GM10266 (cell line): ENCODE data around the gene FBXL22.

Source experiments
- DNase-seq: peaks from one replicate; pipeline ENCODE4 v3.0.0; 2012; ENCODE audit errors: extremely low spot score
- TF ChIP-seq, protein P1 (sequence below): IDR thresholded peaks from 2 replicates; pipeline ENCODE4 v1.5.1; 2012; ENCODE audit warnings: mild to moderate bottlenecking, low read depth; ENCODE audit not compliant: control insufficient read depth, insufficient read depth; ENCODE audit errors: missing control alignments

FBXL22 gene, protein sequence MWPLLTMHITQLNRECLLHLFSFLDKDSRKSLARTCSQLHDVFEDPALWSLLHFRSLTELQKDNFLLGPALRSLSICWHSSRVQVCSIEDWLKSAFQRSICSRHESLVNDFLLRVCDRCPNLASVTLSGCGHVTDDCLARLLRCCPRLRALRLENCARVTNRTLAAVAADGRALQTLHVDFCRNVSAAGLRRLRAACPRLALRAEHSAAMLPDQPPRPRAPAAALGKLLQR

DNA sequence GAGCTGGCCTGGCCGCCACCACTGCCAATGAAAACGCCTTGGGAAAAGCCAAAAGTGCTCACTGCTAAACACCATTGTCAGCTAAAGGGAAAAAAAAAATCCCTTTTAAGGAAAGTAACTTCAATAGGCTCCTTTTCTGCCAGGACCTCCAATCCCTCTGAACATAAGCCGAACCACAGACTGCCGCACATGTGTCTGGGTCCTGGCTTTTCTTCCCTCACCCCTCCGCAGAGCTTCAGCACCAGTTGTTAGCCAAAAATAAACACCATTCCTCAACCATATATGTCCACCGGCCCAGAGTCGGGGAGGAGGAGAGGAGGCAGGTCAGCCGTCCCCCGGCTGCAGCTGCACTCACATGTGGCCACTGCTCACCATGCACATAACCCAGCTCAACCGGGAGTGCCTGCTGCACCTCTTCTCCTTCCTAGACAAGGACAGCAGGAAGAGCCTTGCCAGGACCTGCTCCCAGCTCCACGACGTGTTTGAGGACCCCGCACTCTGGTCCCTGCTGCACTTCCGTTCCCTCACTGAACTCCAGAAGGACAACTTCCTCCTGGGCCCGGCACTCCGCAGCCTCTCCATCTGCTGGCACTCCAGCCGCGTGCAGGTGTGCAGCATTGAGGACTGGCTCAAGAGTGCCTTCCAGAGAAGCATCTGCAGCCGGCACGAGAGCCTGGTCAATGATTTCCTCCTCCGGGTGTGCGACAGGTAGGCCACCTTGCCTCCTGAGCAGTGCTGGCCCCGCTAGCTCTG lies at the start of gene FBXL22:
TSS of gene FBXL22 (plus strand) at position 350 of the 753 bp plus-strand sequence. CDS start at position 356, 6 bp downstream.
- DNase-seq = no peak
- TF ChIP-seq, protein P1, sequence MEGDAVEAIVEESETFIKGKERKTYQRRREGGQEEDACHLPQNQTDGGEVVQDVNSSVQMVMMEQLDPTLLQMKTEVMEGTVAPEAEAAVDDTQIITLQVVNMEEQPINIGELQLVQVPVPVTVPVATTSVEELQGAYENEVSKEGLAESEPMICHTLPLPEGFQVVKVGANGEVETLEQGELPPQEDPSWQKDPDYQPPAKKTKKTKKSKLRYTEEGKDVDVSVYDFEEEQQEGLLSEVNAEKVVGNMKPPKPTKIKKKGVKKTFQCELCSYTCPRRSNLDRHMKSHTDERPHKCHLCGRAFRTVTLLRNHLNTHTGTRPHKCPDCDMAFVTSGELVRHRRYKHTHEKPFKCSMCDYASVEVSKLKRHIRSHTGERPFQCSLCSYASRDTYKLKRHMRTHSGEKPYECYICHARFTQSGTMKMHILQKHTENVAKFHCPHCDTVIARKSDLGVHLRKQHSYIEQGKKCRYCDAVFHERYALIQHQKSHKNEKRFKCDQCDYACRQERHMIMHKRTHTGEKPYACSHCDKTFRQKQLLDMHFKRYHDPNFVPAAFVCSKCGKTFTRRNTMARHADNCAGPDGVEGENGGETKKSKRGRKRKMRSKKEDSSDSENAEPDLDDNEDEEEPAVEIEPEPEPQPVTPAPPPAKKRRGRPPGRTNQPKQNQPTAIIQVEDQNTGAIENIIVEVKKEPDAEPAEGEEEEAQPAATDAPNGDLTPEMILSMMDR = no peak

DNA sequence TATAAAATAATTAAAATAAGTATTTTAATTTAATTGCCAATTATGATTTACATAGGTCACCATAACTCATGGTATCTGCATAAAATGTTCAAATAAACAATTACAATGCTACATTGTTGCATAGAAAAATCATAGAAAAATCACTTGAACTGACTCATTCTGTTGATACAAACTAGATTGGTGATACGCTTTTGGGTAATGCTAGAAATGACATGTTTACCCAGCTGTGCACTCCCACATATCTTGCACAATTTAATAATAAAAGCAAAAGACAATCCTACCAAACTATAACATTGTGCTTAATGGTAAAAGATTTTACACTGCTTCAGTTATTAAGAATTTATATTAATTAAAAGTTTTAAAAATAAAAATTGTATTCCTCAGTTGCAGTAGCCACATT lies 45.8 kb upstream of the FBXL22 start:
- no peak for DNase-seq
- TF ChIP-seq, protein P1 = no peak

DNA sequence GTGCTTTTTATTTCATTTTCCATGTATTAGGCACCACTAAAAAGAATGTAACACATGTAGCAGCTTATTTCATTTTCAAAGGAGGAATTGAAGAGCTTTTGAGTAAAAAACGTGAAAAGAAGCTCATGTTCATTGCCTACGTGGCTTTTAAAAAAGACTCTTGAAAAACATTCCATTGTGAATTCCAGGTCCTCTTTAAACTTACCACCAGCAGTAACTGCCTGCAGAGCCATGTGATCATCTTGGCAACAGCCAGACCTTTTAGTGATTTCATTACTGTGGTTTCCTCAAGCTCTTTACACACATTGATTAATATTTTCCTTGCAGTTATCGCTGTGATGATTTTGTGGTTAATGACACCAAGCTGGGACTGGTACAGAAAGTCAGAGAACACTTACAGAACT lies 43.8 kb upstream of the FBXL22 start:
- TF ChIP-seq, protein P1 = no peak
- DNase-seq = no peak

DNA sequence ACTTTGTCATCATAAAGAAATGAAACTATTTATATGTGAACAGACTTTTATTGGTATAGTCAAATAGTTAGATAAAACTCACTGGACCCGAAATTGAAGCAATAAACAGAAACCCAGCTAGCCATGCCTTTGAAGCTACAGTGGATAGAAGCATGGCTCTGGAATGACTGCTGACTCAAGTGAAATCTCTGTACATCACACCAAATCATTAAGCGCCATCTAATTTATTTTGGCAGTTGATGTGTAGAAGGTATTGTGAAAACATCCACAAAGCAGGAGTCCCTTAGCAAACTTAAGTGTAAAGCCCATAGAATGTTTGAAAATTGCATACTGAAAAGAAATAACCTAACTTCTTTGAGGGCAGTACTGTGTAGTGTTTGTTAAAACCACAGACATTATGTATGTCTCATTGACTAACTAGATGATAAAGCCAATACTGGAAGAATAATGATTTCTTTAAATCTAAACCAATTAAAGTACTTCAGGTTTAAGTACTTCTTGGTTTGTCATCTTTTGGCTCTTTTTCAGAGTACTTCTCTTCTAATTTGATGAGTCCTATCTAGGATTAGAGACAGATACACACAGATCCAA lies 42.8 kb upstream of the FBXL22 start:
- TF ChIP-seq, protein P1 = no peak
- DNase-seq = no peak

DNA sequence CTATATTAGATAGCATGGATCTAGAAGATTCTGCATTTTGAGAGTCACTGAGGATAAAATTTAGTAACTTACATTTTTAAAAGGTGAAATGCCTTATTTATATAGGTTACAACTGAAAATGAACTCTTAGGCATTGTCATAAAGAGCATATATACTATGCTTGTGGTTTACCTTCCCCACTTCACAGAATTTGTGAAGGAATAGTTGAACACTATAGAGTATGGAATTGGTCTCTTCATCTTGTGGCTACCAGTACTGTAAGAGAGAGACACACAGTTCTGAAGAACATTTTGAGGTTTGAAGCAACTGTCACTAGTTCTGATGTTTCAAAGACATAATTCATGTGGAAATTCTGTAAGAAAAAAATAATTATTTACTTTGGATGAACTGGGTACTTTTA lies 41.7 kb upstream of the FBXL22 start:
- TF ChIP-seq, protein P1 = no peak
- no peak for DNase-seq

DNA sequence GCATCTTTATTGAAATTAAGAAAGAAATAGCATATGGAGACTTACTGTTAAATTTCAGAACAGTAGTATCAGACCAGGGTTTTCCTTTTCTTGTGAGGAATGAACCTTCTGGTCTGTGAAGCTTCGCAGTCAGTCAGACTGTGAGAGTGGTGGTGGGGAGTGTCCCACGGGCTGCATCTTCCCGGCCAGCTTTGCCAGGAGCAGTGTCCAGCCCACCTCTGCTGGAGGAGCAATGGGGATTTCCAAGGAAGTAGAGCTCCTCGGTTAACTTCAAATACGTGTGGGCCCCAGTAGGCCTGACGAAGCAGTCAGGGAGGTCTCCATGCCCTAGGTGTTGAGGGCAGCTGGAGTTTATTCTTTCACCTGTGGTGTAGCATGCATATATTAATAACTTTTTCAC lies 40.9 kb upstream of the FBXL22 start:
- DNase-seq = no peak
- TF ChIP-seq, protein P1 = no peak

DNA sequence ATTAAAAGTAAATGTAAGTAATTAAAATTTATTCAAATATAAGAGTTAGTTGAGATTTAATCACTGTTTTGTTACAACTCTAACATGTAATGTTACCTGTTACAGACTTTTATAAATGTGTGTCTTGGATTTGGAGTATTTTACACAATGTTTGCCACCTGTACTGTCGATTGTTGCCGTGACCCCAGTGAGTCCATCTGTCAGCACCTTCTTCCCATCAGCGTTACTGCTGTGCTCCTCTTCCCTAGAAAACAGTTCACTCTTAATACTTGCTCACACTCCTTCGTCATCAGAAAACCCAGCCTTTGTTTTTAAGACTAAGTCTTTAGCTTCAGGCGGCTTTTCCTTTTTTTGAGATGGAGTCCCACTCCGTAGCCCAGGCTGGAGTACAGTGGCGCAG lies 40.5 kb upstream of the FBXL22 start:
- no peak for DNase-seq
- TF ChIP-seq, protein P1 = no peak
